HEK293 (cell line): ENCODE results near the gene ACTL6B.
A peak's percentile ranks its signal among the peaks of the same experiment; 100 is the strongest.

Experiments used
- CTCF ChIA-PET: fragments of 350-600 bp; formaldehyde crosslinking; extraction: SDS; loops from one replicate; lab custom pipeline; 2021; ENCODE audit warnings: antibody characterized with exemption; lab: Yijun Ruan, JAX
- POLR2A ChIA-PET: fragments of 300-600 bp; formaldehyde crosslinking; extraction: SDS; loops from one replicate; lab custom pipeline; 2020; ENCODE audit warnings: antibody characterized with exemption, inconsistent platforms; lab: Yijun Ruan, JAX
- H3K27ac ChIP-seq: fragments of 200-500 bp; sonication (Bioruptor generic); 2 replicates; pipeline ENCODE4 v1.5.1; 2014; ENCODE audit warnings: low read depth, low read length, control low read depth, inconsistent platforms; ENCODE audit errors: extremely low read depth
- H3K36me3 ChIP-seq, 2 experiments: fragments of 200-500 bp in 1 of 2; sonication (Bioruptor generic) in 1 of 2; 1 replicate in 1 of 2; 2 replicates in 1 of 2; pipeline ENCODE4 v1.5.1; 2014 to 2017; ENCODE audit warnings: inconsistent platforms in 2 of 2, low read length in 2 of 2; ENCODE audit not compliant: control insufficient read depth in 2 of 2, insufficient read depth in 1 of 2
- H3K4me1 ChIP-seq: fragments of 200-500 bp; sonication (Bioruptor generic); 2 replicates; pipeline ENCODE4 v1.5.1; 2014; ENCODE audit warnings: mild to moderate bottlenecking, low read length, inconsistent platforms; ENCODE audit not compliant: control insufficient read depth, insufficient read depth
- H3K4me3 ChIP-seq: 2 replicates; pipeline ENCODE4 v1.5.1; 2011; ENCODE audit warnings: low read depth, mild to moderate bottlenecking, control low read depth, low read length, moderate library complexity
- H3K9me3 ChIP-seq: fragments of 200-500 bp; sonication (Bioruptor generic); 2 replicates; pipeline ENCODE4 v1.5.1; 2014; ENCODE audit warnings: low read depth, low read length, inconsistent platforms; ENCODE audit not compliant: control insufficient read depth, insufficient read depth
- GLIS1 ChIP-seq: fragments of 450-650 bp; formaldehyde crosslinking; IDR thresholded peaks from 2 replicates; pipeline ENCODE4 v1.5.1; 2016; ENCODE audit warnings: missing biosample characterization, missing genetic modification characterization
- HIC1 ChIP-seq: fragments of 450-650 bp; formaldehyde crosslinking; IDR thresholded peaks from 2 replicates; pipeline ENCODE4 v1.5.1; 2016; ENCODE audit warnings: missing biosample characterization, missing genetic modification characterization
- MYNN ChIP-seq: fragments of 450-650 bp; formaldehyde crosslinking; IDR thresholded peaks from 2 replicates; pipeline ENCODE4 v1.5.1; 2016; ENCODE audit warnings: missing biosample characterization, missing genetic modification characterization, borderline replicate concordance
- PBX3 ChIP-seq: sonication (generic); formaldehyde crosslinking; IDR thresholded peaks from 2 replicates; pipeline ENCODE4 v1.8.1; 2022; ENCODE audit warnings: mild to moderate bottlenecking, moderate library complexity, missing genetic modification reagents
- ZBTB8A ChIP-seq: fragments of 450-650 bp; formaldehyde crosslinking; IDR thresholded peaks from 2 replicates; pipeline ENCODE4 v1.5.1; 2016; ENCODE audit warnings: missing biosample characterization, missing genetic modification characterization
- ZFHX2 ChIP-seq: fragments of 450-650 bp; formaldehyde crosslinking; conservative IDR thresholded peaks from 2 replicates; pipeline ENCODE4 v1.5.1; 2016; ENCODE audit warnings: missing biosample characterization, missing genetic modification characterization
- ZNF121 ChIP-seq: fragments of 450-650 bp; formaldehyde crosslinking; IDR thresholded peaks from 2 replicates; pipeline ENCODE4 v1.5.1; 2016; ENCODE audit warnings: missing biosample characterization, missing genetic modification characterization
- ZNF148 ChIP-seq: fragments of 450-650 bp; formaldehyde crosslinking; IDR thresholded peaks from 2 replicates; pipeline ENCODE4 v1.5.0; 2017; ENCODE audit warnings: missing biosample characterization, missing genetic modification characterization, borderline replicate concordance
- ZNF175 ChIP-seq: fragments of 450-650 bp; formaldehyde crosslinking; IDR thresholded peaks from 2 replicates; pipeline ENCODE4 v1.5.1; 2016; ENCODE audit warnings: missing biosample characterization, missing genetic modification characterization
- ZNF404 ChIP-seq: fragments of 450-650 bp; formaldehyde crosslinking; IDR thresholded peaks from 2 replicates; pipeline ENCODE4 v1.5.1; 2017; ENCODE audit warnings: missing biosample characterization, missing genetic modification characterization
- ZNF660 ChIP-seq: fragments of 450-650 bp; IDR thresholded peaks from 2 replicates; pipeline ENCODE4 v1.5.1; 2018; ENCODE audit warnings: missing biosample characterization, mild to moderate bottlenecking, missing genetic modification characterization
- ZNF677 ChIP-seq: fragments of 450-650 bp; IDR thresholded peaks from 2 replicates; pipeline ENCODE4 v1.5.0; 2018; ENCODE audit warnings: missing biosample characterization, mild to moderate bottlenecking, missing genetic modification characterization, moderate library complexity

The ACTL6B gene

GRCh38 chr7:100614308-100614861 is 41.9 kb downstream of the ACTL6B start:
- TF ChIP-seq ZNF660 (tag by site-specific recombination) (no peak), ZNF677 (tag by site-specific recombination) (no peak), ZNF121 (tag by site-specific recombination) (peak; percentile 65; the same call in 1 of the 2 replicates), ZFHX2 (tag by site-specific recombination) (0 out of 2 replicates have a peak, but pooled peaks have one; percentile 8)
- Histone ChIP-seq H3K4me3 (no peak overlapping the region), H3K4me1 (no peaks in the 10 kb centered on the region), H3K36me3 (no peaks in the 10 kb centered on the region), H3K27ac (no peak overlapping the region), H3K9me3 (no peaks in the 10 kb centered on the region)
- POLR2A ChIA-PET, result interaction anchor here (0.7 to 7.4 kb wide), 3 partner anchors 12 to 29 kb away, joined by 3 to 91 read pairs (median 5); partner anchors contain the start of genes FBXO24, LRCH4 and PCOLCE
- CTCF ChIA-PET, result interaction anchor here (1.4 kb wide), 1 partner anchor 15 kb away, joined by 8 read pairs; no protein-coding TSS in a partner anchor

GRCh38 chr7:100613412-100614175 is 42.7 kb downstream of the ACTL6B start:
- TF ChIP-seq ZNF404 (tag by site-specific recombination), result no peak
- no peak for TF ChIP-seq ZBTB8A (tag by site-specific recombination)
- TF ChIP-seq GLIS1 (tag by site-specific recombination), result 0 out of 2 replicates have a peak, but pooled peaks have one; percentile 7
- no peak for TF ChIP-seq ZNF175 (tag by site-specific recombination)
- no peak for TF ChIP-seq ZNF148 (tag by site-specific recombination)
- no peak for TF ChIP-seq PBX3 (CRISPR knock-in tag)
- no peak for TF ChIP-seq HIC1 (tag by site-specific recombination)
- no peak for TF ChIP-seq MYNN (tag by site-specific recombination)
- Histone ChIP-seq H3K4me1 (no peaks in the 10 kb centered on the region), H3K36me3 (no peaks in the 10 kb centered on the region), H3K27ac (no peak overlapping the region), H3K9me3 (no peaks in the 10 kb centered on the region), H3K4me3 (no peak overlapping the region)
- ChIA-PET POLR2A (interaction anchor here (1.4 to 7.4 kb wide), 4 partner anchors 11 to 178 kb away, joined by 4 to 91 read pairs (median 4); partner anchors contain the start of genes FBXO24, LRCH4, PCOLCE and PPP1R35), CTCF (interaction anchor here (0.8 to 1.4 kb wide), 2 partner anchors 16 to 20 kb away, joined by 3 to 8 read pairs; no protein-coding TSS in a partner anchor)
